Kidney epithelial cell (primary cell): Measurements from ENCODE around the gene CD81. TPM values are rescaled to one million over a fixed set of nuclear protein-coding genes. Genes with fewer than 3 reads are reported as not detected.

Experiments
- DNase-seq: peaks from one replicate; pipeline ENCODE4 v3.0.0-alpha.2; 2010; ENCODE audit warnings: low read depth
- H3K27me3 ChIP-seq: 2 replicates; pipeline ENCODE4 v1.6.0; 2011; ENCODE audit warnings: low read length; ENCODE audit not compliant: control insufficient read depth, insufficient read depth
- H3K36me3 ChIP-seq: 2 replicates; pipeline ENCODE4 v1.5.1; 2011; ENCODE audit warnings: low read length; ENCODE audit not compliant: control insufficient read depth, insufficient read depth
- H3K4me3 ChIP-seq: 2 replicates; pipeline ENCODE4 v1.5.1; 2011; ENCODE audit warnings: low read depth, mild to moderate bottlenecking, control low read depth, low read length
- total RNA-seq: library from RNA; depleted of rRNA; stranded (reverse); fragments of >200 nt; gene quantifications from 2 replicates; pipeline ENCODE4 v1.2.3, GENCODE V29; 2015
- TF ChIP-seq, protein P1 (sequence below): IDR thresholded peaks from 2 replicates; pipeline ENCODE4 v1.5.1; 2011; ENCODE audit warnings: mild to moderate bottlenecking, moderate library complexity, low read length, control low read depth, inconsistent platforms; ENCODE audit not compliant: insufficient read depth, poor library complexity, severe bottlenecking

CD81 gene
- total RNA-seq, 1 donor from 2014 or later, result 216 TPM

DNA sequence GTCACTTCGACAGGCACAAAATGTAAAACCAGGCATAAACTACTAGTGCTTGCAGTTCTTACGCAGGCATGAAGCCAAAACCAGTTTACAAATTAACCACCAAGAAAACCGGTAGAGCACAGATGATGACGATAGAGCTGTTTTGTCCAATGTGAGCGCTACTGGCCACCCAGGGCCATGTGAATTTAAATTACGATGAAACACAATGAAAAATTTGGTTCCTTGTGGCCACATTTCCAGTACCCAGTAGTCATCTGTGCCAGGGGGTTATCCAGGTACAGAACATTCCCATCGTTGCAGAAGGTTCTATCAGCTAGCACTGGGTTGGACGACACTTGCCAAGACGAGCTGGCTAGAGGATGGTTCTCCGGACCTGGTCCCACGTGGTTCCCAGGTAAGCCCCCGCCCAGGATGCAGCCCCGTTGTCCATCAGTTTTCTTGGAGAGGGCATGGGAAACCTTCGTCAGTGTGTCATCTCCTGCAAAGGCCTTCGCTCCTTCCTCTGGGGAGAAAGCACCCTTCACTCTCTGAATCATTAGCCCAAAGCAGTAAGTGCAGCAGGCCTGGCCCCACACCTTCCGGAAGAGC lies 1.1 kb upstream of the CD81 start:
- no peaks in the 10 kb centered on the region for H3K27me3 ChIP-seq
- no peak overlapping the region for H3K4me3 ChIP-seq
- DNase-seq, result peak; percentile 43
- no peaks in the 10 kb centered on the region for H3K36me3 ChIP-seq
- TF ChIP-seq, protein P1, sequence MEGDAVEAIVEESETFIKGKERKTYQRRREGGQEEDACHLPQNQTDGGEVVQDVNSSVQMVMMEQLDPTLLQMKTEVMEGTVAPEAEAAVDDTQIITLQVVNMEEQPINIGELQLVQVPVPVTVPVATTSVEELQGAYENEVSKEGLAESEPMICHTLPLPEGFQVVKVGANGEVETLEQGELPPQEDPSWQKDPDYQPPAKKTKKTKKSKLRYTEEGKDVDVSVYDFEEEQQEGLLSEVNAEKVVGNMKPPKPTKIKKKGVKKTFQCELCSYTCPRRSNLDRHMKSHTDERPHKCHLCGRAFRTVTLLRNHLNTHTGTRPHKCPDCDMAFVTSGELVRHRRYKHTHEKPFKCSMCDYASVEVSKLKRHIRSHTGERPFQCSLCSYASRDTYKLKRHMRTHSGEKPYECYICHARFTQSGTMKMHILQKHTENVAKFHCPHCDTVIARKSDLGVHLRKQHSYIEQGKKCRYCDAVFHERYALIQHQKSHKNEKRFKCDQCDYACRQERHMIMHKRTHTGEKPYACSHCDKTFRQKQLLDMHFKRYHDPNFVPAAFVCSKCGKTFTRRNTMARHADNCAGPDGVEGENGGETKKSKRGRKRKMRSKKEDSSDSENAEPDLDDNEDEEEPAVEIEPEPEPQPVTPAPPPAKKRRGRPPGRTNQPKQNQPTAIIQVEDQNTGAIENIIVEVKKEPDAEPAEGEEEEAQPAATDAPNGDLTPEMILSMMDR, result no peak

- Histone ChIP-seq H3K4me3 (peak overlapping the region; percentile 92), H3K36me3 (no peaks in the 10 kb centered on the region), H3K27me3 (no peaks in the 10 kb centered on the region)
- TF ChIP-seq, protein P1, result no peak
- no peak for DNase-seq
These were observed 667 bp downstream of the CD81 start for GRCh38 chr11:2377511-2378443.

GRCh38 chr11:2378527-2379210 lies 1.6 kb downstream of the CD81 start:
- DNase-seq, result no peak
- Histone ChIP-seq H3K27me3 (no peaks in the 10 kb centered on the region), H3K36me3 (no peaks in the 10 kb centered on the region), H3K4me3 (peak overlapping the region; percentile 92)
- TF ChIP-seq, protein P1, result no peak

DNA sequence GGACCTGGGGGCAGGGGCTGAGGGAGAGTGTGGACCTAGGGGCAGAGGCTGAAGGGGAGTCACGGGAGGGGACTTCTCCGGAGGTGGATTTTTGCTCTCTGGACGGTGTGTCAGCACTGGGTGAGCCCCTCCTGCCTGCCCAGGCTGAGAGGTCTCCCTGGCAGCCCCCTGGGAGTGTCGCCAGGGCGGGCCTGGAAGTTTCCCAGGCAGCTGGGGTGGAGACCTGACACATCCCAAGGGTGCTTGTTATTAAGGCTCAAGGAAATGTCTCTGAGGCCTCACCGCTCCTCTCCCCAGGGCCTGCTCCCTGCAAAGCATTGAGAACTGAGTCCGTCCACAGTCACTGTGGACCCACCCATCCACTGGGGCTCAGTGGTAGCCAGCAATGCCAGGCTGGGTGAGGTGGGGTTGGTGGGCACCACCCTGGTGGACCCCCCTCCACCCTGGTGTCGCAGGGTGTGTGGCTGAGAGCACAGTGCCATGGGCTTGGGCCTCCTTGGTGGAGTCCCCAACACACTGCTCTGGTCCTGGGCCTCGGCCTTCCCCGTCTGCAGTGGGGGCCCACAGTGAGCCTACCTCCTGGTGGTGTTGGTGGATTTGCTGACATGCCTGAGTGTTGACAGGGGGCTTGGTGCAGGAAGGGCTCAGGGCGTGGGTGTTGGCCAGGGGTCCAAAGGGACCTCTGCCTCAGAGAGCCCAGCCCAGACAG lies 2.5 kb downstream of the CD81 start:
- H3K36me3 ChIP-seq, result no peaks in the 10 kb centered on the region
- no peak for DNase-seq
- TF ChIP-seq, protein P1, result no peak
- H3K27me3 ChIP-seq, result no peaks in the 10 kb centered on the region
- H3K4me3 ChIP-seq, result no peak overlapping the region

- no peaks in the 10 kb centered on the region for H3K36me3 ChIP-seq
These were observed 3.3 kb downstream of the CD81 start for GRCh38 chr11:2380396-2380795.

More at GRCh38 chr11:2380396-2380795, 3.3 kb downstream of the CD81 start:
- DNase-seq, result no peak
- Histone ChIP-seq H3K27me3 (no peaks in the 10 kb centered on the region), H3K4me3 (no peak overlapping the region)
- TF ChIP-seq, protein P1, result no peak
